RPMI7951 (cell line): ENCODE data around the gene SDSL. TPM values are rescaled to one million over a fixed set of nuclear protein-coding genes. Genes with fewer than 3 reads are reported as not detected.

Experiments used
- DNase-seq: peaks from one replicate; pipeline ENCODE4 v3.0.0-alpha.2; 2012; ENCODE audit warnings: low read depth
- total RNA-seq: library from RNA; depleted of rRNA; stranded (reverse); fragments of >200 nt; shearing (Covaris generic); gene quantifications from 2 replicates; pipeline ENCODE4 v1.2.3, GENCODE V29; 2014

SDSL gene
- total RNA-seq, 1 experiment from 2014 or later, result 5.6 TPM

DNA sequence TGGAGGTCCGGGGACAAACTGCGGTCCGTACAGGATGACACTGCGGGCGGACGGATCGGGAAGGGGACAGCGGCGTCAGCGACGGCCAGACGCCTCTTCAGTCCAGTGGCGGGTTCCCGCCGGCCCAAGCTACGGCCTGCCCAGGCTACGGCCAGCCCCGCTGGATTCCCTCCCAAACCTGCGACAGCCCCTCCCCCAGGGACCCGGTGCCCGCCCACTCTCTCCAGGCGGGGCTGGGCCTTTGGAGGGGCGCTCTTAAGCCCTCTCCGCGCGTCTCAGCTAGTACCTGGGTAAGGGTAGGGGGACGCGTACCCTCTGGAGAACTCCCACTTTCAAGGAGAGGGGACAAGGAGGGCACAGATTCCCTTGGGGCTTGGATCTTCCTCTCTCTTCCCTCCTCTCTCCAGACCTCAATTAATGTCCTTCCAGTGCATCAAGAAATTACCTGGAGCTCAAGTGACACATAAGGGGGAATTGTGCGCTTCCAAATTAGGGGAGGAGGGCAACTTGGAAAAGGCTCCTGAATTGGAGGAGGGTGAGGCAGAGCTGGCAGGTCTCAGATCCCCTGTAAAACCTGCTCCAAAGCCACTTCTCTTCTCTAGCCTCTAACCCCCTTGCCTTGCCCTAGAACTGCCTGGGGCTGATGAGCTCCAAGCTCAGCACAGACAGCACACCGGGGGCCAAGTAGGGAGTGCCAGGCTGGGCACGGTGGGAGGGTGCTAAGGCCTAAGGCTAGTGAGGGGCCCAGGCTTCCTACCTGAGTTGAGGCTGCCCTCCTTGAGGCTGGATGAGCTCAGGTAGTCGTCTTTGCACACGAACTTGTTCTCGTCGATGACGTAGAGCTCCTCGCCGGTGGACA lies 46.4 kb downstream of the SDSL start:
- no peak for DNase-seq

DNA sequence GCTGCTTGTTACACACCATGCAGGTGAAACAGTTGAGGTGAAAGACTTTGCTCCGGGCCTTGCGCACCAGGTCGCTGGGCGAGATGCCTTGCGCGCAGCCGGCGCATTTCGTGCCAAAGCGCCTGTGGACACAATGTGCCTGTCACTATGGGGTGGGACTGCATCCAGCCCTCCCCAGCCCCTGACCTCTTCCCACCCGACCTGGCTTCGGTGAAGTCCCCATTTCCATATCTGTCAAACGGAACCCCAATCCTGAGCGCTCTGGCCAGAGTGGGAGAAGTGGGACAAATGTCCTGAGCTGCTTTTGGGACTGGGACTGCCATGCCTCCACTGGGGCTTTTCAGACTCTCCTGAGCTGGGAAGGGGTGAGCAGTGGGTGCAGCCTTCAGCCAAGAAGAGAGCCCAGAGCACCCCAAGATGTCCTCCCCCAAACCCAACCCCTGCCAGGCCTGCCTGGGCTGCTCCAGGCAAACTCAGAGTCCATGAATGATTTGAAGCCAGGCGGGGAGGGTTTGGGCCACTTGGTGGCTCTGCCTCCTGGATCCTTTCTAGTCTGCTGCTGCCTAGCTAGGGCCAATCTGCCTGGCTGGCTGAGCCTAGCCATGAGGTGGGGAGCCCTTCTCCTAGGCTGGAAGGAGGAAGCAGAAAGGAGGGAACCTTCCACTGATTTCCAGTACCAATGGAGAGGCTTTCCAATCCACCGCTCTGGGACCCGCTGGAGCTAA lies 47.2 kb downstream of the SDSL start:
- DNase-seq, result no peak

GRCh38 chr12:113469949-113470743 lies 48.0 kb downstream of the SDSL start:
- no peak for DNase-seq

DNA sequence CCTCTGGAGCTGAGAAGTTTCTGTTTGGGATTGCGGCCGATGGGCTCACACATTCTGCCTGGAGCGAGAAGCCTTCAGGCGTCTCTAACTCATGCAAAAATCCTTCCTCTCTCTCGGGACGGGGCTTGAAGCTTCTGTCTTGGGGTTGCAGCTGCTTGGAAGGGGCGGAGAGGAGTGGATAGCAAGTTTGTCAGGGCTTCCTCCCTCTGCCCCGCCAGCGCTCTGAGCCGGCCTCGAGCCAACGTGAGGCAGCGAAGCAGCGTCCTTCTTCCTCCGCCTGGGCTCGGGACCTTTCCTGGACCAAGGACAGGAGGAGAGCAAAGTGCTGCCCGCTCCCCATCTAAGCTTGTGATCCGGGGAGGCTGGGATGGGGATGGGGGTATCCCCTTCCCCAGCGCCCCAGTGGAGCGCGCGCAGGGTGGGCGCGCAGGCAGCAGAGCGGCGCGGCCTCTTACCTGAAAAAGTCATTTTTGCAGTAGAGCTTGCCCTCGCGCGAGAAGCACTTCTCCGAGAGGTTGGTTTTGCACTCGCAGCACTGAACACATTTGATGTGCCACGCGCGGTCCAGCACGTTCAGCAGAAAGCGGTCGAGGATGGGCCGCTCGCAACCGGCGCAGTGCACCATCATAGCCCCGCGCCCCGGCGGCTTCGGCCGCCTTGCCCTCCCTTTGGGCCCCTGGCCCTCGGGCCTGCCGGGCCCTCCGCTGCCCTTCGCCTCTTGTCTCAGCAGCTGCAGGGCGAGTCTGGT lies 48.9 kb downstream of the SDSL start:
- no peak for DNase-seq

DNA sequence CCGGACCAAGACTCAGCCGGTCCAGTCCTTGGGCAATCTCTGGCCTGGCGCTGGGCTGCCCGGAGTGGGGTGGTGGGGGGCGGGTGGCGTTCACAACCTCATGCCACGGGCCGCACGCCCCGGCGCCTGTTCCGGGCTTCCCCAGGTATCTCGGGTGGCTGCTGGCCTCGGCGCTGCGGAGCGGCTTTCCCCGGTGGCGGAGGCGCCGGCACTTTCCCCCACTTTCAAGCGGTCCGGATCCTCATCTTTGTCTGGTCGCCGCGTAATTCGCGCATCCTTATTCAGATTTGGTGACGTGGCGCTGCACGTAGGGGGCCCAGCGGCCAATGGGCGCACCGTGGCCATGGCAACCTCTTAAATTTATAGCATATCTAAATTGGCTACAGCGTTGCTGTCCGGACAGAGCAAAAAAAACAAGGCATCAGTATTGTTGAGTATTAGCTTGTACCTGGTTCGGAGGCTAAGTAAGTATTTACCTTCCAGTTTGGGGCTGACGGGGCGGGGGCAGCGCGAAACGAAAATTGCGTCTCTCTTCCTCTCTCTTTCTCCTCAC lies 49.5 kb downstream of the SDSL start, which contains the start of gene LHX5:
LHX5 (minus strand) TSS at position 253 of the 553 bp plus-strand sequence. CDS start 373 bp downstream, outside the sequence.
- DNase-seq, result no peak

DNA sequence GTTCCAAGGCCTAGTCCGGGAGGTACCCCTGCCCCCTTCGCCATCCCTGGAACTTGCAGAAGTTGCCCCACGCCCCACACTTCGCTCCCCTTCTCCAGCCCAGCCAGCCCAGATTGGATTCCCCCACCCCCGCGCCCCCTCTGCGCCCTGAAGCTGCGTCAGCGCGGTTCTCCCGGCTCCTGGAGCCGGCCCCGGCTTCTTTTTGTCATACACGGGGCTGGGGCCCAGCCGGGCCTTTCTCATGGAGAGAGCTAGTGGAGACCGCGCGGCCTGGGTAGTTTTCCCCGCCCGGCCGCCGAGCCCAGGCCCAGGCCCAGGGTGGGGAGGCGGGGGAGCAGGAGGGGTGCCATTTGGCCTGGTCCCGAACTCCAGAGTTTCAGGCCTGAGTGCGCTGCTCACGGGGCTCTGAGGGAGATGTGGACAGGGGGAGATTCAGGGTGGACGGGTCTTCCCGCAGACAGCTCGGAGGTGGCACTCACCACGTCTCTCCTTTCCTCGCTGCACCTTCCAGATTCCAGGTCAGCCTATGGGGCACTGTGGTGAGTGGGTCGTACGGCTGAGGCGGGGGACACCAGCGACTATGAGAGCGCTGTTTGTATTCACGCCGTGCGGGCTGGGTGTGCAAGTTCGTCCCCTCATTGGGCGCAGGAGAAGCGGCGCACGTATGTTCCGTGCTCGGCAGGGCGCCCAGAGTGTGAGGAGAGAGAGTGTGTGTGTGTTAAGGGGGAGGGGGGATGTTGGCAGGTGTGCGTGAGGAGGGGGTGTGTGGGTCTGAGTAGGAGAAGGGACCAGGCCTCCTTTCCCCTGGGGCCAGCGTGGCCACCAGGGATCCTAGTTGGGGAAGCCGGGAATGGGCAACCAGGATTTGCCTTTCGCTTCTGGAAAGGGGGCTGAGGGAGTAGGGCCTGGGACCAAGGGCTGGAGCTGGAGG lies 50.3 kb downstream of the SDSL start:
- no peak for DNase-seq

DNA sequence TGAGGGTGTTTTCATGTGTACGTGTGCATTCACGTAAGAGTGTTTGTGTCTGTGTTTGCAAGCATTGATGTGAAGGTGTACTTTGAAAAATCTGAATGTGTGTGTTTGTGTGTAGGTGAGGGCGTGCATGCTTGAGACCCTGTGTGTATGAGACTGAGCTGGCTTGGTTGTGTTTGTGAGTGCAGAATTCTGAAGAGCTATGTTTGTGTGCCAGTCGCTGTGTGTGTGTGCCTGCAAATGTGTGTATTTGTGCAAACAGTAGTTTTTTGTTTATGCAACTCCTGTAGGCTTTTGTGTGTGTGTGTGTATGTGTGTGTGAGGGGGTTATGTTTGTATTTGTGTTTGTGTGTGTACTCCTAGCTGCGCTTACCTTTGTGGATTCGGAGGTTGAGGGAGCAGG lies 51.2 kb downstream of the SDSL start:
- DNase-seq, result no peak

GRCh38 chr12:113473942-113474341 lies 51.8 kb downstream of the SDSL start:
- DNase-seq, result no peak

GRCh38 chr12:113474635-113475436 lies 52.7 kb downstream of the SDSL start:
- no peak for DNase-seq

DNA sequence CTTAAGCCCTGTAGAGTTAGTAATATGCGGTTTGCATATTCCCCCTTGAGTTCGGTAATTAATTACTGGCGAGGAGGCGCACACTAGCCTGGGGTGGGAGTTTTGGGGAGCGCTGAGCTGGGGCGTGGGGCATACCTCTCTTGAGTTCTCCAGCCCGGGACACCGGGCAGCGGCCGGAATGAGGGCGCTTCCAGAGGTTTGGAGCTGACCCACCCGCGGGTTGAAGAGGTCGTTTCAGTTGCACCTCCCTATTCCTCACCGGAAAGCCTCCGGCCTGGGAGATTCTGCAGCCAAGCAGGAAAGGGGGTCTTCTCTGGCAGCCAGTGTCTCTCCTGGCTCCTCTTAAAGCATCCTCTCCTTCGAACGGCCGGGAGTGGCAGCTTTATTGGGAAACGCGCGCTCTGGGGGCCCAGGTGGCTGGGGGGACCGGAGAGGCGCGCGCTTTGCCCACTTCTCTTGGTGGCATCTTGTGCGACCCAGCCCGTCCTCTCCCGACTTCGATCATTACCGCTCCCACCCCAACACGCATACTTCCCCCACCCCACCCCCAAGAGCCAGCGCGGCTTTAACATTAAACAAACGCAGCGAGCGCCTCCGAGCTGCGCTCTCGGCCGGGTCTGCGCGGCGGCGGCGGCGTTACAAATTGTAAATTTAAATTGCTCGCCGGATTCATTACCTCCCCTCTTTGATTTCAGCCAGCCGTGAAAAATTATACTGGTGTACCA lies 53.4 kb downstream of the SDSL start:
- no peak for DNase-seq

DNA sequence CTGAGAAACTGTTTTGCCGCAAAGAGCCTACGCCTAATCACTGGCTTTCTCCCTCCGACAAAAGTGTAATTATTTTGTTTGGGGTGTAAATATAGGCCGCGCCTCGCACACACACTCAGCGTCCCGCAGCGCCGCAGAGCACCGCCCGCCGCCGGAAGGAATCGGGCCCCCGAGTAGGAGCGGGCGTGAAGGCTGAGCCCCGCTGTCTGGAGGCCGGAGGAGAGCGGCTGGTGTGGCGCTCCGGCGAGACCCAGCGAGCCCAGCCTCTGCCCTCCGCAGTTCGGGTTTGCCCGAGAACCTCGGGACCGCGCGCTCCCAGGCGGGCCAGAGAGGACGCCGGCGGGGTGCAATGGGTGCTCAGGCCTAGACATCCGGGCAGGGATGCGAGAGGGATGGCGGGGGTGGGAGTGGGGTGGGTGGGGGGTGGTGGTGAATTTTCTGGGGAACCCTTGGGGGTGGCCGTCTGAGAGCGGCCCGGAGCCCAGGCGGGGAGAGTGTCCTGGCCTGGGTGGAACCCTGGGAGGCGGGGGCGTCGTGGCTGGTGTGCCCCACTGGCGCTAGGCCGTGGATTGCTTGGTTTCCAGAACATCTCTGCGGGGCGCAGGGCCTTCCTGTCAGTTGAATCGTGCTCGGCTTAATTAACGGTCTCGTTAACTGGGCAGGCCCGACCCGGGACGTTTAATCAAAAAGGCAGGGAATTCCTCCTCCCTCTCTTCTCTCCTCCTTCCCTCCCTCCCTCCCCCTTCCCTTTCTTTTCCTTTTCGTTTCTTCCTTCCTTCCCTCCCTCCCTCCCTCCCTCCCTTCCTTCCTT lies 54.2 kb downstream of the SDSL start:
- no peak for DNase-seq

DNA sequence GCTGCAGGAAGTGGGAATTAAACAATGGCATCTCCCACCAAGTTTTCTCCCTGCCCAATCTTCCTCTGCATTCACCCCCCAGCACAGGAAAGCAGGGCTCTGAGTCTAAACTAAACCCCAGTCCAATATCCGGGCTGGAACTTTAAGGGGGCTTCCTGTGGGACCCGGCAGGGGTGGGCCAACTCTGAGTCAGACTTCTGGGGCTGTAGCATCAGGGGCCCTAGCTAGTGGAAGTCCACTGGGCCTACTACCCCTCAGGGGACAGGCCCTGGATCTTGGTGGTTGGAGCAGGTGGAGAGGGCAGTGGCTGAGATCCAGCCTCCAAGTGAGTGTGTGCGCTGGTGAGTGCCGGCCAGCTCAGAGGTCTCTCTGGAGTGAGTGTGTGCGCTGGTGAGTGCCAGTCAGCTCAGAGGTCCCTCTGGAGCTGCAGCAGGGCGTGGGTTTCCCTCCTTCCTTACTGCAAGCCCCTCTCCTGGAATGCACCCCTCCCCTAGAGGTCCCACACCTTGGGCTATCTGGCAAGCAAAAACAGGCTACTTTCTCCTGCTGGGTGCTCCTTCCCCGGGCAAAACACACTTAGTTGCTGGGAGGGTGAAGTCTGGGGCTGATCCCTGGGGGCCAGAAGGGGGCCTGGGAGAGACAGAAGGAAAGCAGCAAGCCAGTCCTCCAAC lies 55.1 kb downstream of the SDSL start:
- no peak for DNase-seq

- no peak for DNase-seq
Measured at GRCh38 chr12:113477842-113478215, 55.6 kb downstream of the SDSL start.

DNA sequence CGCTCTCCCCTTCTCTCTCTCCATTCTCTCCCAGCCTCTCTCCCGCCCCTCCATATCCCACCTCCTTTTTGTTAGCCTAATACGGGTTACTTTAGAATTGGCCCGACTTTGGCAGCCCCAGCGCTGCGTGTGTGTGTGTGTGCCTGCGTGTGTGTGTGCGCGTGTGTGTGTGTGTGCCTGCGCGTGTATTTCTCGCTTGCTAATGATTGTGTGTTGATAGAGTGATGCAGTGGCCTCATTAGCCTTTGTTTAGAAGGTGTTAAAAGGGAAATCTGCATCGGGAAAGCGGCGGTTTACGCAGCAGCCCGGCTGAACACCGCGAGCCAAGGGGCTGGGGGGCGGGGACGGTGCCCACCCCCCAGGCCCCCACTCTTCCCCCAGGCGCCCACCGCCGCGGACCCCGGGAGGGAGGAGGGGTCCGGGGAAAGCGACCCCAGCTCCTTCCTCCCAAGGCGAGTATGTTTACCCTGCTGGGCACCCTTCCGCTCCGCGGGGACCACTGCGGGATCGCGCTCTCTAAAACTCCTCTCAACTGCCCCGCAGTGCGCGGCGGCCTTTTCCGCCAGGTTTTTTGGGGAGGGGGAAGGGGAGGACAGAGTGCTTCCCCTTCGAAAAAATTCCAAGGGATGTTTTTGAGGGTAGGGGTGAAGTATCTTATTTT lies 56.3 kb downstream of the SDSL start:
- DNase-seq, result no peak

DNA sequence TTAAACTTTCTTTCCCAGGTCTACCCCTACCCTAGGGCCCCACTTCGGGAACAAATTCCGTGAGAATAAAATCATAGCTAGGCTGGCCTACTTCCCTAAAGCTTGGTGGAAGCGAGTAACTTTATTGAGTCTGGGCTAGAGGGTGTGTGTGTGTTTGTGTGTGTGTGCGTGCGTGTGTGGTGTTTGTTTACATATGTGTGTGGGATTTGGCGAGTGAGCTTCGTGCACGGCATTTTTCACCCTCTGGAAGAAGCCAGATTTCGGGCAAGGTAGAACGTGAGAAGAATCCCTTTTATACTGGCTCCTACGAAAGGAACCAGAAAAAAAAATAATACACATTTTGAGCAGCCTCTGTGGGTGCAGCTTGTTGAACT lies 57.0 kb downstream of the SDSL start:
- no peak for DNase-seq

- no peak for DNase-seq
Measured at GRCh38 chr12:113479590-113480335, 57.6 kb downstream of the SDSL start.
